GM23338 (cell line): ENCODE data around the gene CECR2. TPM values are rescaled to one million over a fixed set of nuclear protein-coding genes. Genes with fewer than 3 reads are reported as not detected.

Source experiments
- ATAC-seq: fragments of 200-7000 bp; cut with Tn5 transposase; 3 replicates; pipeline ENCODE4 v1.9.1; 2020
- DNase-seq: peaks from one replicate; pipeline ENCODE4 v3.0.0-alpha.2; 2015; ENCODE audit warnings: low spot score
- H2AFZ ChIP-seq: fragments of 200-600 bp; sonication (generic); 2 replicates; pipeline ENCODE4 v1.8.0; 2016; ENCODE audit warnings: antibody characterized with exemption, mild to moderate bottlenecking, moderate library complexity
- H3F3A ChIP-seq: fragments of 200-600 bp; sonication (generic); replicated peaks from 2 replicates; pipeline ENCODE4 v1.8.0; 2017; ENCODE audit warnings: antibody characterized with exemption, mixed run types, low read depth
- H3K27ac ChIP-seq: fragments of 200-600 bp; sonication (generic); 2 replicates; pipeline ENCODE4 v1.6.1; 2016; ENCODE audit warnings: low read depth
- H3K27me3 ChIP-seq: fragments of 200-600 bp; sonication (generic); 2 replicates; pipeline ENCODE4 v1.8.0; 2016; ENCODE audit warnings: mild to moderate bottlenecking, mixed run types, moderate library complexity; ENCODE audit not compliant: insufficient read depth
- H3K36me3 ChIP-seq: fragments of 200-600 bp; sonication (generic); 2 replicates; pipeline ENCODE4 v1.8.0; 2016; ENCODE audit warnings: mild to moderate bottlenecking; ENCODE audit not compliant: insufficient read depth
- H3K4me1 ChIP-seq: fragments of 200-600 bp; sonication (generic); 2 replicates; pipeline ENCODE4 v1.8.0; 2016; ENCODE audit warnings: mild to moderate bottlenecking, moderate library complexity; ENCODE audit not compliant: insufficient read depth
- H3K4me2 ChIP-seq: fragments of 200-600 bp; sonication (generic); 2 replicates; pipeline ENCODE4 v1.7.1; 2017; ENCODE audit warnings: mixed run types
- H3K4me3 ChIP-seq: fragments of 200-600 bp; sonication (generic); 2 replicates; pipeline ENCODE4 v1.6.1; 2016; ENCODE audit warnings: mixed run types
- H3K79me2 ChIP-seq: fragments of 200-600 bp; sonication (generic); replicated peaks from 2 replicates; pipeline ENCODE4 v1.8.0; 2017; ENCODE audit warnings: mild to moderate bottlenecking; ENCODE audit not compliant: insufficient read depth
- H3K9me2 ChIP-seq: fragments of 200-600 bp; sonication (generic); 2 replicates; pipeline ENCODE4 v1.8.0; 2017; ENCODE audit not compliant: insufficient read depth
- H4K20me1 ChIP-seq: fragments of 200-600 bp; sonication (generic); replicated peaks from 2 replicates; pipeline ENCODE4 v1.8.0; 2017; ENCODE audit warnings: mild to moderate bottlenecking; ENCODE audit not compliant: insufficient read depth
- H3K27ac Mint-ChIP-seq: 2 replicates; pipeline ENCODE4 v1.8.0; 2020; ENCODE audit warnings: inconsistent platforms, mild to moderate bottlenecking, moderate library complexity, mixed read lengths
- H3K27me3 Mint-ChIP-seq: 3 replicates; pipeline ENCODE4 v1.8.0; 2022; ENCODE audit warnings: low read depth, mild to moderate bottlenecking, moderate library complexity, mixed read lengths, inconsistent platforms; ENCODE audit not compliant: insufficient read depth, poor library complexity
- H3K36me3 Mint-ChIP-seq: 3 replicates; pipeline ENCODE4 v1.8.0; 2021; ENCODE audit warnings: low read depth, mild to moderate bottlenecking, inconsistent platforms, moderate library complexity, mixed read lengths
- H3K4me1 Mint-ChIP-seq: 3 replicates; pipeline ENCODE4 v1.8.0; 2020; ENCODE audit warnings: mild to moderate bottlenecking, inconsistent platforms, mixed read lengths
- H3K4me3 Mint-ChIP-seq: 3 replicates; pipeline ENCODE4 v1.8.0; 2021; ENCODE audit warnings: moderate library complexity, mild to moderate bottlenecking, inconsistent platforms, mixed read lengths
- H3K9me3 Mint-ChIP-seq: 3 replicates; pipeline ENCODE4 v1.8.0; 2020; ENCODE audit warnings: moderate library complexity, mild to moderate bottlenecking, inconsistent platforms, mixed read lengths
- CREB1 ChIP-seq: fragments of 250-450 bp; sonication (Bioruptor Pico); IDR thresholded peaks from 2 replicates; pipeline ENCODE4 v1.5.0; 2020; ENCODE audit warnings: low read depth, mild to moderate bottlenecking, moderate library complexity
- EZH2phosphoT487 ChIP-seq: fragments of 200-600 bp; sonication (generic); IDR thresholded peaks from one replicate; pipeline ENCODE4 v1.8.1; 2018; ENCODE audit warnings: antibody characterized with exemption; ENCODE audit not compliant: unreplicated experiment
- JUNB ChIP-seq: IDR thresholded peaks from one replicate; pipeline ENCODE4 v1.6.1; 2016; ENCODE audit warnings: antibody characterized with exemption; ENCODE audit not compliant: unreplicated experiment
- POLR2AphosphoS5 ChIP-seq: IDR thresholded peaks from 2 replicates; pipeline ENCODE4 v1.6.1; 2016; ENCODE audit warnings: antibody characterized with exemption, low read depth
- REST ChIP-seq: IDR thresholded peaks from one replicate; pipeline ENCODE4 v1.6.1; 2018; ENCODE audit warnings: antibody characterized with exemption; ENCODE audit not compliant: unreplicated experiment
- STAT1 ChIP-seq: IDR thresholded peaks from one replicate; pipeline ENCODE4 v1.6.1; 2016; ENCODE audit warnings: antibody characterized with exemption; ENCODE audit not compliant: unreplicated experiment
- ZNF114 ChIP-seq: fragments of 250-450 bp; sonication (Bioruptor Pico); IDR thresholded peaks from 2 replicates; pipeline ENCODE4 v1.5.0; 2020; ENCODE audit warnings: mild to moderate bottlenecking, moderate library complexity
- ZNF331 ChIP-seq: fragments of 250-450 bp; sonication (Bioruptor Pico); IDR thresholded peaks from 2 replicates; pipeline ENCODE4 v1.5.0; 2020; ENCODE audit warnings: low read depth, mild to moderate bottlenecking, moderate library complexity
- polyA plus RNA-seq: library from polyadenylated mRNA; unstranded; fragments of >200 nt; fragmentation: Nextera tagmentation; extraction: Ambion mirVana; gene quantifications from 2 replicates; pipeline ENCODE4 v1.2.1, GENCODE V29; 2016
- total RNA-seq: library from RNA; depleted of rRNA; stranded (reverse); fragments of >200 nt; shearing (Covaris generic); gene quantifications from 2 replicates; pipeline ENCODE4 v1.2.3, GENCODE V29; 2014
- TF ChIP-seq, protein P1 (sequence below): fragments of 250-450 bp; sonication (Bioruptor Pico); IDR thresholded peaks from 2 replicates; pipeline ENCODE4 v1.5.0; 2020; ENCODE audit warnings: mild to moderate bottlenecking, moderate library complexity
- TF ChIP-seq, protein P2 (sequence below), 2 experiments: fragments of 200-600 bp in 1 of 2; sonication (generic) in 1 of 2; conservative IDR thresholded peaks; 2 replicates each; pipeline versions ENCODE4 v1.5.1 to v1.6.1; 2016 to 2017; ENCODE audit warnings: antibody characterized with exemption in 2 of 2, low read depth in 2 of 2, mild to moderate bottlenecking in 2 of 2, moderate library complexity in 1 of 2

Gene CECR2
- total and polyA plus RNA-seq, 2 experiments from 2014 or later: 18.4 to 110 TPM

GRCh38 chr22:17350292-17350691 is 19.0 kb upstream of the CECR2 start (continued):
- TF ChIP-seq, protein P1, sequence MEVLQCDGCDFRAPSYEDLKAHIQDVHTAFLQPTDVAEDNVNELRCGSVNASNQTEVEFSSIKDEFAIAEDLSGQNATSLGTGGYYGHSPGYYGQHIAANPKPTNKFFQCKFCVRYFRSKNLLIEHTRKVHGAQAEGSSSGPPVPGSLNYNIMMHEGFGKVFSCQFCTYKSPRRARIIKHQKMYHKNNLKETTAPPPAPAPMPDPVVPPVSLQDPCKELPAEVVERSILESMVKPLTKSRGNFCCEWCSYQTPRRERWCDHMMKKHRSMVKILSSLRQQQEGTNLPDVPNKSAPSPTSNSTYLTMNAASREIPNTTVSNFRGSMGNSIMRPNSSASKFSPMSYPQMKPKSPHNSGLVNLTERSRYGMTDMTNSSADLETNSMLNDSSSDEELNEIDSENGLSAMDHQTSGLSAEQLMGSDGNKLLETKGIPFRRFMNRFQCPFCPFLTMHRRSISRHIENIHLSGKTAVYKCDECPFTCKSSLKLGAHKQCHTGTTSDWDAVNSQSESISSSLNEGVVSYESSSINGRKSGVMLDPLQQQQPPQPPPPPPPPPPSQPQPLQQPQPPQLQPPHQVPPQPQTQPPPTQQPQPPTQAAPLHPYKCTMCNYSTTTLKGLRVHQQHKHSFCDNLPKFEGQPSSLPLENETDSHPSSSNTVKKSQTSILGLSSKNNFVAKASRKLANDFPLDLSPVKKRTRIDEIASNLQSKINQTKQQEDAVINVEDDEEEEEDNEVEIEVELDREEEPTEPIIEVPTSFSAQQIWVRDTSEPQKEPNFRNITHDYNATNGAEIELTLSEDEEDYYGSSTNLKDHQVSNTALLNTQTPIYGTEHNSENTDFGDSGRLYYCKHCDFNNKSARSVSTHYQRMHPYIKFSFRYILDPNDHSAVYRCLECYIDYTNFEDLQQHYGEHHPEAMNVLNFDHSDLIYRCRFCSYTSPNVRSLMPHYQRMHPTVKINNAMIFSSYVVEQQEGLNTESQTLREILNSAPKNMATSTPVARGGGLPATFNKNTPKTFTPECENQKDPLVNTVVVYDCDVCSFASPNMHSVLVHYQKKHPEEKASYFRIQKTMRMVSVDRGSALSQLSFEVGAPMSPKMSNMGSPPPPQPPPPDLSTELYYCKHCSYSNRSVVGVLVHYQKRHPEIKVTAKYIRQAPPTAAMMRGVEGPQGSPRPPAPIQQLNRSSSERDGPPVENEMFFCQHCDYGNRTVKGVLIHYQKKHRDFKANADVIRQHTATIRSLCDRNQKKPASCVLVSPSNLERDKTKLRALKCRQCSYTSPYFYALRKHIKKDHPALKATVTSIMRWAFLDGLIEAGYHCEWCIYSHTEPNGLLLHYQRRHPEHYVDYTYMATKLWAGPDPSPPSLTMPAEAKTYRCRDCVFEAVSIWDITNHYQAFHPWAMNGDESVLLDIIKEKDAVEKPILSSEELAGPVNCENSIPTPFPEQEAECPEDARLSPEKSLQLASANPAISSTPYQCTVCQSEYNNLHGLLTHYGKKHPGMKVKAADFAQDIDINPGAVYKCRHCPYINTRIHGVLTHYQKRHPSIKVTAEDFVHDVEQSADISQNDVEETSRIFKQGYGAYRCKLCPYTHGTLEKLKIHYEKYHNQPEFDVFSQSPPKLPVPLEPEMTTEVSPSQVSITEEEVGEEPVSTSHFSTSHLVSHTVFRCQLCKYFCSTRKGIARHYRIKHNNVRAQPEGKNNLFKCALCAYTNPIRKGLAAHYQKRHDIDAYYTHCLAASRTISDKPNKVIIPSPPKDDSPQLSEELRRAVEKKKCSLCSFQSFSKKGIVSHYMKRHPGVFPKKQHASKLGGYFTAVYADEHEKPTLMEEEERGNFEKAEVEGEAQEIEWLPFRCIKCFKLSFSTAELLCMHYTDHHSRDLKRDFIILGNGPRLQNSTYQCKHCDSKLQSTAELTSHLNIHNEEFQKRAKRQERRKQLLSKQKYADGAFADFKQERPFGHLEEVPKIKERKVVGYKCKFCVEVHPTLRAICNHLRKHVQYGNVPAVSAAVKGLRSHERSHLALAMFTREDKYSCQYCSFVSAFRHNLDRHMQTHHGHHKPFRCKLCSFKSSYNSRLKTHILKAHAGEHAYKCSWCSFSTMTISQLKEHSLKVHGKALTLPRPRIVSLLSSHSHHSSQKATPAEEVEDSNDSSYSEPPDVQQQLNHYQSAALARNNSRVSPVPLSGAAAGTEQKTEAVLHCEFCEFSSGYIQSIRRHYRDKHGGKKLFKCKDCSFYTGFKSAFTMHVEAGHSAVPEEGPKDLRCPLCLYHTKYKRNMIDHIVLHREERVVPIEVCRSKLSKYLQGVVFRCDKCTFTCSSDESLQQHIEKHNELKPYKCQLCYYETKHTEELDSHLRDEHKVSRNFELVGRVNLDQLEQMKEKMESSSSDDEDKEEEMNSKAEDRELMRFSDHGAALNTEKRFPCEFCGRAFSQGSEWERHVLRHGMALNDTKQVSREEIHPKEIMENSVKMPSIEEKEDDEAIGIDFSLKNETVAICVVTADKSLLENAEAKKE (CRISPR knock-in tag): no peak
- TF ChIP-seq JUNB: no peak
- no peak for TF ChIP-seq STAT1
- no peak for TF ChIP-seq ZNF331 (CRISPR knock-in tag)
- no peak for TF ChIP-seq POLR2AphosphoS5
- TF ChIP-seq, protein P2, sequence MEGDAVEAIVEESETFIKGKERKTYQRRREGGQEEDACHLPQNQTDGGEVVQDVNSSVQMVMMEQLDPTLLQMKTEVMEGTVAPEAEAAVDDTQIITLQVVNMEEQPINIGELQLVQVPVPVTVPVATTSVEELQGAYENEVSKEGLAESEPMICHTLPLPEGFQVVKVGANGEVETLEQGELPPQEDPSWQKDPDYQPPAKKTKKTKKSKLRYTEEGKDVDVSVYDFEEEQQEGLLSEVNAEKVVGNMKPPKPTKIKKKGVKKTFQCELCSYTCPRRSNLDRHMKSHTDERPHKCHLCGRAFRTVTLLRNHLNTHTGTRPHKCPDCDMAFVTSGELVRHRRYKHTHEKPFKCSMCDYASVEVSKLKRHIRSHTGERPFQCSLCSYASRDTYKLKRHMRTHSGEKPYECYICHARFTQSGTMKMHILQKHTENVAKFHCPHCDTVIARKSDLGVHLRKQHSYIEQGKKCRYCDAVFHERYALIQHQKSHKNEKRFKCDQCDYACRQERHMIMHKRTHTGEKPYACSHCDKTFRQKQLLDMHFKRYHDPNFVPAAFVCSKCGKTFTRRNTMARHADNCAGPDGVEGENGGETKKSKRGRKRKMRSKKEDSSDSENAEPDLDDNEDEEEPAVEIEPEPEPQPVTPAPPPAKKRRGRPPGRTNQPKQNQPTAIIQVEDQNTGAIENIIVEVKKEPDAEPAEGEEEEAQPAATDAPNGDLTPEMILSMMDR (conservative IDR thresholded peaks at IDR 0.05; ENCODE audit: low read depth in 2 of 2): no peak
- TF ChIP-seq CREB1 (CRISPR knock-in tag): no peak
- TF ChIP-seq EZH2phosphoT487: no peak

DNA sequence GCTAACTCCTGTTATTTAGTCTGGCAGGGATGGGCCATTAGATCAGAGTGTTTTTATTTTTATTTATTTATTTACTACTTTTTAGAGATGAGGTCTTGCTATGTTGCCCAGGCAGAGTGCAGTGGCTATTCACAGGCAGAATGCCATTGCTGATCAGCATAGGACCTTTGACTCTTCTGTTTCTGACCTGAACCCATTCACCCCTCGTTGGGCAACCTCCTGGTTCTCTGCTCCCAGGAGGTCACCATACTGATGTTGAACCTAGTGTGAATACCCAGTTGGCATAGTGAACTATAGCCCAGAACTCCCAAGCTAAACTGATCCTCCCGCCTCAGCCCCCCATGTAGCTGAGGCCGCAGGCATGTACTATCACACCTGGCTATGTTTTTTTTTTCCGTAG is 16.5 kb upstream of the CECR2 start:
- Histone ChIP-seq H4K20me1 (no peaks in the 10 kb centered on the region), H3K4me3 (no peak overlapping the region), H3K27ac (no peak overlapping the region), H2AFZ (no peak overlapping the region), H3K36me3 (no peaks in the 10 kb centered on the region), H3K9me2 (no peaks in the 10 kb centered on the region), H3K4me2 (no peak overlapping the region), H3K79me2 (no peaks in the 10 kb centered on the region), H3K4me1 (no peaks in the 10 kb centered on the region), H3F3A (peaks cover 7% of the 10 kb centered on the region; the same call in 1 of the 2 replicates), H3K27me3 (no peaks in the 10 kb centered on the region)
- no peak for DNase-seq
- no peak for ATAC-seq
- Mint-ChIP-seq H3K36me3 (no peaks in the 10 kb centered on the region), H3K27ac (no peak overlapping the region), H3K4me3 (no peak overlapping the region), H3K27me3 (no peaks in the 10 kb centered on the region), H3K4me1 (no peaks in the 10 kb centered on the region), H3K9me3 (no peaks in the 10 kb centered on the region; the same call in 2 of the 3 replicates)
- no peak for TF ChIP-seq REST
- TF ChIP-seq, protein P2 (conservative IDR thresholded peaks at IDR 0.05; ENCODE audit: low read depth in 2 of 2): no peak
- TF ChIP-seq STAT1: no peak
- no peak for TF ChIP-seq ZNF114
